SKM-1 (cell line): Measurements from ENCODE around the gene EML1.

Experiments used
- DNase-seq: peaks from one replicate; lab custom pipeline; 2025; ENCODE audit not compliant: unreplicated experiment; lab: John Stamatoyannopoulos, UW

EML1 gene

GRCh38 chr14:99982537-99983250, 189.5 kb downstream of the EML1 start:
- DNase-seq, result peak; percentile 42

- no peak for DNase-seq
Observed at GRCh38 chr14:99983251-99984015, 190.2 kb downstream of the EML1 start.

- no peak for DNase-seq
Observed at GRCh38 chr14:99984036-99984435, 190.8 kb downstream of the EML1 start.

GRCh38 chr14:99986396-99986795, 193.2 kb downstream of the EML1 start:
- DNase-seq, result no peak

GRCh38 chr14:99989032-99989431, 195.8 kb downstream of the EML1 start:
- DNase-seq, result no peak

- no peak for DNase-seq
Observed at GRCh38 chr14:99990268-99991170, 197.3 kb downstream of the EML1 start.

- DNase-seq, result no peak
Observed at GRCh38 chr14:99991331-99991730, 198.1 kb downstream of the EML1 start.
